ENCODE results near the gene PROZ.

Gene PROZ

DNA sequence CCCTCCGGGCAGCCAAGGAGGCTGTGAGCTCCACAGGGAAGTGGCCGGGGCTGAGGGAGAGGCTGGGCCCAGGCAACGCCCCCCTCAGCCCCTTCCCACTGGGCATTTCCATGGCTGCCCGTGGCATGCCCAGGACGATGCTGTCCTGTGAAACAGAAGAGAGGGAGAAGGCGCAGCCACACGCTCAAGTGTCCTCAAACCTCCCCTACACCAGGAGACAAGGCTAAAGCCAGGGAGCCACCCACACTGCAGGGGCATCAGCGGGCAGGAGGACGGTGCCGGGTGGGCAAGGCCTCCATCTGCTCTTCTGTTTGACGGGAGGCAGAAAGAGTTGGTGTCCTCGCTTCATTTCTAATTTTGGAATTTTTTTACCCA lies 14.2 kb upstream of the PROZ start:
- DNase-seq (no peak), ATAC-seq (no peak)
- Mint-ChIP-seq H3K27me3 (no peaks in the 10 kb centered on the region), H3K4me1 (peaks cover 7% of the 10 kb centered on the region), H3K27ac (no peak overlapping the region), H3K9me3 (no peaks in the 10 kb centered on the region), H3K4me3 (no peak overlapping the region), H3K36me3 (ENCODE audit: low read depth) (no peaks in the 10 kb centered on the region)

DNA sequence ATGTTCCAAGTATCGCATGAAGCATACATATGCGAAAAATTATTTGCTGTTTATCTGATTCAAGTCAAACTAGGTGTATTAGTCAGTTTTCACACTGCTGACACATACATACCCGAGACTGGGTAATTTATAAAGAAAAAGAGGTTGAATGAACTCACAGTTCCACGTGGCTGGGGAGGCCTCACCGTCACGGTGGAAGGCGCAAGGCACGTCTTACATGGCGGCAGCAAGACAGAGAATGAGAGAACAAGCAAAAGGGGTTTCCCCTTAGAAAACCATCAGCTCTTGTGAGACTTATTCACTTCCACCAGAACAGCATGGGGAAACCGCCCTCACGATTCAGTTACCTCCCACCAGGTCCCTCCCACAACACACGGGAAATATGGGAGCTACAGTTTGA lies 13.0 kb upstream of the PROZ start:
- Mint-ChIP-seq H3K4me1 (peaks cover 7% of the 10 kb centered on the region), H3K27ac (no peak overlapping the region), H3K27me3 (peaks cover 2% of the 10 kb centered on the region), H3K4me3 (no peak overlapping the region), H3K36me3 (ENCODE audit: low read depth) (no peaks in the 10 kb centered on the region), H3K9me3 (no peaks in the 10 kb centered on the region)
- peak; percentile 16 for DNase-seq
- ATAC-seq: peak; percentile 40

GRCh38 chr13:113145911-113146598 lies 12.4 kb upstream of the PROZ start:
- peak; percentile 15 for ATAC-seq
- Mint-ChIP-seq H3K4me1 (peaks cover 7% of the 10 kb centered on the region), H3K27me3 (peaks cover 5% of the 10 kb centered on the region), H3K27ac (no peak overlapping the region), H3K4me3 (no peak overlapping the region), H3K9me3 (no peaks in the 10 kb centered on the region), H3K36me3 (ENCODE audit: low read depth) (no peaks in the 10 kb centered on the region)
- no peak for DNase-seq

GRCh38 chr13:113146750-113147149 lies 11.7 kb upstream of the PROZ start:
- DNase-seq (no peak), ATAC-seq (no peak)
- Mint-ChIP-seq H3K4me3 (no peak overlapping the region), H3K36me3 (ENCODE audit: low read depth) (no peaks in the 10 kb centered on the region), H3K27me3 (peaks cover 9% of the 10 kb centered on the region), H3K4me1 (peaks cover 7% of the 10 kb centered on the region), H3K9me3 (no peaks in the 10 kb centered on the region), H3K27ac (no peak overlapping the region)

GRCh38 chr13:113147206-113147605 lies 11.2 kb upstream of the PROZ start:
- Mint-ChIP-seq H3K36me3 (ENCODE audit: low read depth) (no peaks in the 10 kb centered on the region), H3K27me3 (peaks cover 11% of the 10 kb centered on the region), H3K9me3 (no peaks in the 10 kb centered on the region), H3K27ac (no peak overlapping the region), H3K4me3 (no peak overlapping the region), H3K4me1 (peaks cover 9% of the 10 kb centered on the region)
- DNase-seq (no peak), ATAC-seq (no peak)

GRCh38 chr13:113148407-113148806 lies 10.0 kb upstream of the PROZ start:
- DNase-seq (no peak), ATAC-seq (no peak)
- Mint-ChIP-seq H3K4me1 (peaks cover 17% of the 10 kb centered on the region), H3K9me3 (no peaks in the 10 kb centered on the region), H3K4me3 (no peak overlapping the region), H3K27ac (no peak overlapping the region), H3K27me3 (peaks cover 19% of the 10 kb centered on the region), H3K36me3 (ENCODE audit: low read depth) (no peaks in the 10 kb centered on the region)

DNA sequence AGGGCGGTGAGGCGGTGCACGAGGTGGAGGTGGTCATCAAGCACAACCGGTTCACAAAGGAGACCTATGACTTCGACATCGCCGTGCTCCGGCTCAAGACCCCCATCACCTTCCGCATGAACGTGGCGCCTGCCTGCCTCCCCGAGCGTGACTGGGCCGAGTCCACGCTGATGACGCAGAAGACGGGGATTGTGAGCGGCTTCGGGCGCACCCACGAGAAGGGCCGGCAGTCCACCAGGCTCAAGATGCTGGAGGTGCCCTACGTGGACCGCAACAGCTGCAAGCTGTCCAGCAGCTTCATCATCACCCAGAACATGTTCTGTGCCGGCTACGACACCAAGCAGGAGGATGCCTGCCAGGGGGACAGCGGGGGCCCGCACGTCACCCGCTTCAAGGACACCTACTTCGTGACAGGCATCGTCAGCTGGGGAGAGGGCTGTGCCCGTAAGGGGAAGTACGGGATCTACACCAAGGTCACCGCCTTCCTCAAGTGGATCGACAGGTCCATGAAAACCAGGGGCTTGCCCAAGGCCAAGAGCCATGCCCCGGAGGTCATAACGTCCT lies 9.4 kb upstream of the PROZ start:
- Mint-ChIP-seq H3K36me3 (ENCODE audit: low read depth) (no peaks in the 10 kb centered on the region), H3K4me3 (no peak overlapping the region), H3K9me3 (no peaks in the 10 kb centered on the region), H3K27me3 (peaks cover 19% of the 10 kb centered on the region), H3K27ac (no peak overlapping the region), H3K4me1 (peaks cover 21% of the 10 kb centered on the region)
- ATAC-seq (no peak), DNase-seq (no peak)

- Mint-ChIP-seq H3K27me3 (peaks cover 19% of the 10 kb centered on the region), H3K4me3 (no peak overlapping the region), H3K9me3 (peaks cover 3% of the 10 kb centered on the region), H3K36me3 (ENCODE audit: low read depth) (no peaks in the 10 kb centered on the region), H3K4me1 (peaks cover 22% of the 10 kb centered on the region), H3K27ac (no peak overlapping the region)
- DNase-seq (no peak), ATAC-seq (no peak)
These were observed 8.5 kb upstream of the PROZ start for GRCh38 chr13:113149711-113150549.

- ATAC-seq: no peak
- no peak overlapping the region for H3K4me3 Mint-ChIP-seq
- H3K36me3 Mint-ChIP-seq (ENCODE audit: low read depth): no peaks in the 10 kb centered on the region
- H3K27ac Mint-ChIP-seq: no peak overlapping the region
- H3K27me3 Mint-ChIP-seq: peaks cover 19% of the 10 kb centered on the region
- peaks cover 20% of the 10 kb centered on the region for H3K4me1 Mint-ChIP-seq
- H3K9me3 Mint-ChIP-seq: peaks cover 11% of the 10 kb centered on the region
- DNase-seq: no peak
These were observed 7.7 kb upstream of the PROZ start for GRCh38 chr13:113150550-113151365.

DNA sequence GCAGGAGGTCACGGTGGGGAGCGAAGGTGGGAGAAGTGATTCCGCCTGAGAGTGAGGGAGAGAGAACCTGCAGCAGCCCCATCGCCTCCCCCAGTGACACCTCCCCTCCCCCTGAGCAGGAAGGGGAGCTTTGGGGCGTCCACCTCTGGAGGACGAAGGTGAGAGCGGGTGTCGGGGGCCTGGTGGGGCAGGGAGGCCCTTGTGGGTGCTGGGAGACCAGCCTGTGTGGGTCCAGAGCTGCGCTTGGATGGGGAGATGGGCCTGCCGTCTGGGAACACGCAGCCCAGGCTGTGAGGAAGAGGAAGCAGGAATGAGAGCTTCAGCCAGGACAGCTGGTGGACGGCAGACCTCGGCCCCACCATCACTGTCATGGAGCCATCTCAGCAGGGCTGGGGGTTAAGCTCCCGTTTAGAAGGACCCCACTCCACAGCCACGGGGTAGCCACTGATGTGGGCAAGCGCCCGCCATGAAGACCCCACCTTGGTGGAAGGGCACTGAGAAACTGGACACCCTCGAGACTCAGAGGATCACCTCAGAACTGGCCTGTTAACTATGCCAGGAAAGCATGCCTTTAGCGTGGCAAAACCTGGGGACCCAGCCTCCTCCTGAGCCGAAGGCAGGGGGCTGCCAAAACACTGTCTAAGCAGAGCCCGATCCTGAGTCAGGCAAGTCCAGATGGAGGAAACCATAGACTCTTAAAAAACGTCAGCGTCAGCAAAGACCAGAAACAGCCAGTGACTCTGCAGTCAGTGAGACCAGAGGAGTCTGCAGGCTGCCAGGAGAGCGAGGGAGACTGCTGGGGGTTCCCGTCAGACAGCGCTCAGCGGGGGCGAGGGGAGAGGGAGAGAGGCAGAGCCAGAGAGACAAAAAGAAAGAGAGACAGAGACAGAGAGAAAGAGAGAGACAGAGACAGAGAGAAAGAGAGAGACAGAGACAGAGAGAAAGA lies 6.4 kb upstream of the PROZ start:
- Mint-ChIP-seq H3K9me3 (peaks cover 13% of the 10 kb centered on the region), H3K36me3 (ENCODE audit: low read depth) (no peaks in the 10 kb centered on the region), H3K4me3 (peak overlapping the region; percentile 74), H3K27ac (no peak overlapping the region), H3K4me1 (peaks cover 16% of the 10 kb centered on the region), H3K27me3 (peaks cover 19% of the 10 kb centered on the region)
- DNase-seq (peak; percentile 16), ATAC-seq (peak; percentile 45)

GRCh38 chr13:113152691-113152983 lies 5.8 kb upstream of the PROZ start:
- peaks cover 16% of the 10 kb centered on the region for H3K4me1 Mint-ChIP-seq
- peaks cover 19% of the 10 kb centered on the region for H3K27me3 Mint-ChIP-seq
- ATAC-seq (peak; percentile 6), DNase-seq (no peak)
- H3K27ac Mint-ChIP-seq: peak overlapping the region; percentile 64
- H3K4me3 Mint-ChIP-seq: peak overlapping the region; percentile 74
- no peaks in the 10 kb centered on the region for H3K36me3 Mint-ChIP-seq (ENCODE audit: low read depth)
- peaks cover 13% of the 10 kb centered on the region for H3K9me3 Mint-ChIP-seq

DNA sequence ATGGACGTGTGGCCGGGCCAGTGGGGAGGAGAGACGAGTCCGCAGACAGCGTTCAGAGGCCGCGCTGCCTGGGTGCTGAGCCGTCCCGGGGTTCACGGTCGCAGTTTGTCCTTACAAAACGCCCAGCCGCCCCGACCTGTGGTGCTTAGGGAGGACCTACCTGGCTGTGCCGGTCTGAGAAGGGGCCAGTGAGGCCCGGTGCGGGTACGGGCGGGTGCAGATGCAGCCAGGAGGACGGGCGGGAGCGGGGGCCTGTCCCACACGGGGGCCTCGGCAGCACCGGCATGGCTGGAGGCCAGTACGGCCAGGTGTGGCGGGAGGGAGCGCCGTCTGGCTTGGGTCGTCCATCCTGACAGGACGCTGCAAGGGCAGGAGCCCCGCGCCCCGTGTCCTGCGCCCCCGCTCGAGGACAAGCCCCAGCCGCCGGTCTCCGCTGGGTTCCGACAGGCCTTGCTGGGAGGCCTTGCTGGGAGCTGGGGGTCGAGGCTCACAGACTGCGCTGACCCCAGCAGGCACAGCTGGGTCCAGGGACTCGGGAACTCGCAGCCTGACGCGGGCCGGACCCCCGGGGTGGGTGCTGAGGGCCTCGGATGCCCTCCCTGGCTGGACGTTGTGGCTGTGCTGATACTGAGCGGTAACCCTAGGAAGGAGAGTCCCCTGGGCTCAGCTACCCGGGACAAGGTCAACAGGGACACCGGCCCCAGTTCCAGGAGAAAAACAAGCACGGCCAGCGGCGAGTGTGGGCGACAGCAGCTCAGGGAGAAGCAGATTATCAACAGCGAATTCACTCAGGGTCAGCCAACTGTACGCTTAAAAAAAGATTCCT lies 5.3 kb upstream of the PROZ start:
- peak; percentile 35 for ATAC-seq
- Mint-ChIP-seq H3K4me1 (peaks cover 16% of the 10 kb centered on the region), H3K36me3 (ENCODE audit: low read depth) (no peaks in the 10 kb centered on the region), H3K9me3 (peaks cover 13% of the 10 kb centered on the region), H3K27me3 (peaks cover 19% of the 10 kb centered on the region), H3K27ac (peak overlapping the region; percentile 64), H3K4me3 (peak overlapping the region; percentile 74)
- peak; percentile 17 for DNase-seq

Measured in activated naive CD8-positive, alpha-beta T cell treated with anti-CD3 and anti-CD28 coated beads, Interleukin-2, amount 50 U/mL, for 24 hours (primary cell).